Hematopoietic multipotent progenitor cell treated with erythropoietin and hydrocortisone succinate and interleukin-3 and kit ligand, for 4 days (in vitro differentiated cells): ENCODE measurements around the gene PLA2G15.

ENCODE experiments used
- DNase-seq: peaks from one replicate; pipeline ENCODE4 v3.0.0-alpha.2; 2015

PLA2G15 gene

GRCh38 chr16:68233085-68233834, 11.9 kb upstream of the PLA2G15 start:
- DNase-seq = no peak

- DNase-seq = no peak
Measured at GRCh38 chr16:68233835-68234187, 11.4 kb upstream of the PLA2G15 start.

- no peak for DNase-seq
Measured at GRCh38 chr16:68234188-68235107, 10.7 kb upstream of the PLA2G15 start.

GRCh38 chr16:68235108-68235886, 9.9 kb upstream of the PLA2G15 start:
- DNase-seq = no peak

- no peak for DNase-seq
Measured at GRCh38 chr16:68235887-68236136, 9.4 kb upstream of the PLA2G15 start, which contains the start of gene ESRP2. TSS of gene ESRP2 (minus strand) at chr16:68236127. CDS start at chr16:68236045, 82 bp downstream.

- DNase-seq = peak; percentile 67
Measured at GRCh38 chr16:68236137-68236825, 8.9 kb upstream of the PLA2G15 start.

GRCh38 chr16:68236826-68237242, 8.3 kb upstream of the PLA2G15 start:
- peak; percentile 60 for DNase-seq

GRCh38 chr16:68237243-68238028, 7.7 kb upstream of the PLA2G15 start:
- peak; percentile 99 for DNase-seq

- no peak for DNase-seq
Measured at GRCh38 chr16:68238029-68238345, 7.2 kb upstream of the PLA2G15 start.

- DNase-seq = no peak
Measured at GRCh38 chr16:68242085-68242484, 3.1 kb upstream of the PLA2G15 start.

GRCh38 chr16:68242926-68243858, 2.0 kb upstream of the PLA2G15 start:
- no peak for DNase-seq

GRCh38 chr16:68244481-68244902, 681 bp upstream of the PLA2G15 start:
- no peak for DNase-seq

- no peak for DNase-seq
Measured at GRCh38 chr16:68246121-68246520, 948 bp downstream of the PLA2G15 start.

GRCh38 chr16:68246666-68247065, 1.5 kb downstream of the PLA2G15 start:
- peak; percentile 76 for DNase-seq

- DNase-seq = peak; percentile 71
Measured at GRCh38 chr16:68247400-68247799, 2.2 kb downstream of the PLA2G15 start.

GRCh38 chr16:68247932-68248331, 2.8 kb downstream of the PLA2G15 start:
- DNase-seq = no peak

GRCh38 chr16:68249371-68249770, 4.2 kb downstream of the PLA2G15 start:
- no peak for DNase-seq

GRCh38 chr16:68250951-68251350, 5.8 kb downstream of the PLA2G15 start:
- no peak for DNase-seq

GRCh38 chr16:68251832-68252231, 6.7 kb downstream of the PLA2G15 start:
- DNase-seq = no peak

GRCh38 chr16:68252383-68252782, 7.2 kb downstream of the PLA2G15 start:
- DNase-seq = no peak

GRCh38 chr16:68253721-68254120, 8.5 kb downstream of the PLA2G15 start:
- no peak for DNase-seq
